Bone marrow (tissue), 2 donors: Measurements from ENCODE around the gene BTRC.

Experiments used
- DNase-seq, 2 donors: peaks; one replicate each; lab custom pipeline; 2025; lab: John Stamatoyannopoulos, UW

The BTRC gene

DNA sequence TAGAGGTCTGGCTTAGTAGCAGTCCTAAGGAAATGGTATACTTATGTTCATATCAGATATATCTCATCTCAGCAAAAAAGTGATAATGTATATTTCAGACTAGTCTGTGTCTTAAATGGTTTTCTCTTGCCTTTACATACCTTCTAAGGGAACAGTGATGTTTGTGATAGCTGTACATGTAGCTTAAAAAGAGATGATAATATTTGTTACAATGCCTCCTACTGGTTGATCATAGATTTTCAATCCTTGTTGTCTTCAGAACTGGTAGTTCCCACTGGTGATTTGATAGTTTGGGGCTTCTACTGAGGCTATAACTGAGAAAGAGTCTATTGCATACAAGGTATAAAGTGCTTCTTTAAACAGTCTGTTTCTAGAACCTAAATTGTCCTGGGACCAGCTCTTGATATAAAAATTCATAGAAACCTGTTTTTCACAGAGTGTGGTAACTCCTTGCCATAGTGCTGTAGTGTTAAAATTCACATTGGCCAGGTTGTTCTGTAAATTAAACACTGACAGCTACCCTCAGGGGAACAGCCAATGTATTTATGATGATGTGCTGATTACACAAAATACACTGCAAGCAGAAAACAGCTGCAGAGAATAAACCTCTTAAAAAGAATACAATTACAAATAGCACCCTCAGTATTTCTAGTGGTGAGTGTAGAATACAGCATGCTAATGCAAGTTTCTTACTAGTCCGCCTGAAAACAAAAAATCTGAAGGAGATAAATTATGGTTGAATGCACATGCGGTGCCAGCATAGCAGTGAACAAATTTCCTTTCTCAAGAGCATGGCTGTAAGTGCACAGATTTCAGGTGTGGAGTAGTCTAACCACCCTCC, 90.3 kb downstream of the BTRC start:
- DNase-seq: peak in 1 of 2 donors; percentile 19

GRCh38 chr10:101446071-101446470, 92.1 kb downstream of the BTRC start:
- no peak for DNase-seq

DNA sequence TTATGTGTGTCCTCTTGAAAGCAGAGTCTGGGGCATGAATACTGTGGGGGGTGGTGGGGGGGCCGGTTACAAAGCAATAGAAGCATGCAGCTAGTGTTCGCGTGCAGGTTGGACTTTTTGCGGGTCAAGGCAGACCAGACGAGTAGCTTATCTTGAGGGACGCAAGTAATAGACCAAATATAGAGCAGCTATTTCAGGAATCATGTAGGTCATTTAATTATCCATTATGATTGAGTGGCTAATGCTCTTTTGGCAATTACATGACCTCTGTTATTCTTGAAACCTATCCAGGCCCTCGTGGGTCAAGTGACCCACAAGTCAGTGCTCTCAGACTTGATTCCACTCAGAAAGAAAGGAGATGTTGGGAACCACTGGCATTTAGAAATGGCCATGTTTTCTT, 93.0 kb downstream of the BTRC start:
- no peak for DNase-seq

DNA sequence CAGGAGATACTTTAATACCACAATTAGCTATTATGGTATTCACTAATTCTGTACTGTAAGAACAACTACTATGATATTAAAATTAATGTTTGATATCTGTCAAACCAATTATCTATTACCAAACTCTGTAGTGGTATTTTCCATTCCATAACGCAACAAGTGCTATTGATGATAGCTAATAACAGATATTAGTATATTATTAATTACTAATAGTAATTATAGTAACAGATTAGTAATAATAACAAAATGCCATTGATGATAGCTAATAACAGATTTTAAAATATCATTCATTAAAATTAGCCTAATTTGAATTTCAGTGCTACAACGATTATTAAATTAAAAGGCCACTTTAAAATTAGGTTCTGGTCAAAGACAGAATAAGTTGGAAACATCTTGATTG, 93.5 kb downstream of the BTRC start:
- DNase-seq: no peak

DNA sequence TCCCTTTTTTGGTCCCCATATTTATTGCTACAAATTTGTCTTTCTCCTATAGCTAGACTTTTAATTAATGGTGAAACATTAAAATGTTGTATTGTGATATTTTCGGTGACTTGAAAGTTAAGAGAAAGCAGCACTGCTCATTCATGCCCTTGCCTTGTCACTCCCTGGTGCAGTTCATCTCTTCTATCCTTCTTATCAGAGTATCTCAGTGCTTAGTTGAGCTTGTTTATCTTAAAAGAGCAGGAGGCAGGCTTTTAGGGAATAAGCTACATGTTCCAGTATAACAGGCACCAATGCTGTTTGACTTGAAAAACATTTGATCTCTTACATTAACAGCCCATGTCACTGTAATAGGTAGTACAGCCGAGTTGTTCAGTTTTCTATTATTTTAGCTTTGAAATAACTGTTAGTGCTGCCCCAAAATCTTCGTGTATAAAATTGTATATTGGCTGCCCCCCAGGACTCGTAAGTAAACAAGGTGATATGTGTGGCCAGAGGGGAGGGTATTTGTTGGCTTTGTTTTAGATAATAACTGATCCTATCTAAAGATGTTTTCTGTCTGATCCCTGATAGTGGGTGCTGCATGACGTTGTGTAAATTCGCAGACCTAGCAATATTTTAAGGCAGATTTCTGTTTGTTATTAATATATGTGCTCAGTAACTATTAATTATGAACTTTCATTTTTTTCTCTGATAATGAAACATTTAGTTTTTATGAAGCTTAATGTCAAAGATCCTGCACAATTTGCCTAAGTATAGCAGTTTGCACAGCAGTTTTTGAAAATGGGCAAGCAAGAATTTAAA, 96.5 kb downstream of the BTRC start:
- DNase-seq: no peak

DNA sequence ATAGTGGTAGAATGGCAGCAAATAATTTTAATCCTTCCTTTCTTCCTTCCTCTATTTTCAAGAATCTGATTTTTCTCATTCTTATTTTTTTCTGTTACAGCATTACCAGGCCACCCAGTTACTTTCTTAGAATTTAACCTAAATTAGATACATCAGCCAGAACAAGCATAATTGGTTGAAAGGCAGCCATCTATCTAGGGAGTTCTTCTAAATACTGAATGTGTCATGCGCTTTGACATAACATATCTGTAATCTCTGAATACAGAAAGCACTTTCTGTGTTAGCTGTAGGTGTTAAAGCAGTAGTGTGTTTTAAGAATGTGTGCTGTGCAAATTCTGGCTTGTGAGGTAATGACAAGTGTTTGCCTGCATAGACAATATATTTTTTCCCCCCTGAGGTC, 97.3 kb downstream of the BTRC start:
- DNase-seq: no peak

- no peak for DNase-seq
These were observed 97.7 kb downstream of the BTRC start for GRCh38 chr10:101451667-101452069.

GRCh38 chr10:101452176-101452575, 98.2 kb downstream of the BTRC start:
- DNase-seq: no peak

GRCh38 chr10:101452593-101452992, 98.6 kb downstream of the BTRC start:
- no peak for DNase-seq

GRCh38 chr10:101453318-101453717, 99.4 kb downstream of the BTRC start:
- DNase-seq: no peak

GRCh38 chr10:101453791-101454718, 100.1 kb downstream of the BTRC start:
- DNase-seq: no peak

- DNase-seq: no peak
These were observed 104.9 kb downstream of the BTRC start for GRCh38 chr10:101458869-101459268.

DNA sequence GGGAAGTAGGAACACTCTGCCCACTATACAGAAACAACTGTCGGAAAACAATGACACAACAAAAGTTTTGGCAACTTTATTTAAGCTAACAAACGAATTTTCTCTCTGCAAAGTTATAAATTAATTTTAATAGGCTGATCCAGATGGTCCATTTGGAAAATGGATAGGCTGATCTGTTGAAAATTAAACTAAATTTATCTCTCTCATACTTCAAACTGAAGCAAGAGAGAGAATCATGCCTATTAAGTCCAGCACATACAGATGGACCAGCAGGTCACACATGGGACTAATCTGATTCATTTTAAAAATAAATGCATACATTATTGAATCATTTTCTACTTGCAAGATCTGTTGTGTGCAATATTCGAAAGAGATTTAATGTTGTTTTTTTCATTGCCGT, 110.1 kb downstream of the BTRC start:
- no peak for DNase-seq

DNA sequence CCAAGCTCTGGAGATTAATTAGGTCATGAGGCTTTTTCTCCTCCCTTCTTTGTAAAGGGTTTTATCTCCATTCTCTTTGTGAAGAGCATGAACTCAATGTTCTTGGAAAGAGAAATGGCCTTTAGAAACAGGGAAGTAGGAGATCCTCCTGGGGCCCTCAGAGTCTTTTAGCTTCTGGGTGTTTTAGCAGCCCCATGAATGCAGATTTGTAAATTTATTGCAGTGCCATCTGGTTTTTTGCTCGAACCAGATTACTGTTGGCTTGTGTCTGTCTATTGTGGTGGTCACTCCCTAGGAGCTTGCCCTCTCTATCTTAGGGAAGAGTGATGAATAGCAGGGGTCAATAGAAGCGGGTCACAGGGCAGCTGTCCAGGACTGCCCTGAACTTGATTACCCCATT, 110.6 kb downstream of the BTRC start:
- DNase-seq: no peak

DNA sequence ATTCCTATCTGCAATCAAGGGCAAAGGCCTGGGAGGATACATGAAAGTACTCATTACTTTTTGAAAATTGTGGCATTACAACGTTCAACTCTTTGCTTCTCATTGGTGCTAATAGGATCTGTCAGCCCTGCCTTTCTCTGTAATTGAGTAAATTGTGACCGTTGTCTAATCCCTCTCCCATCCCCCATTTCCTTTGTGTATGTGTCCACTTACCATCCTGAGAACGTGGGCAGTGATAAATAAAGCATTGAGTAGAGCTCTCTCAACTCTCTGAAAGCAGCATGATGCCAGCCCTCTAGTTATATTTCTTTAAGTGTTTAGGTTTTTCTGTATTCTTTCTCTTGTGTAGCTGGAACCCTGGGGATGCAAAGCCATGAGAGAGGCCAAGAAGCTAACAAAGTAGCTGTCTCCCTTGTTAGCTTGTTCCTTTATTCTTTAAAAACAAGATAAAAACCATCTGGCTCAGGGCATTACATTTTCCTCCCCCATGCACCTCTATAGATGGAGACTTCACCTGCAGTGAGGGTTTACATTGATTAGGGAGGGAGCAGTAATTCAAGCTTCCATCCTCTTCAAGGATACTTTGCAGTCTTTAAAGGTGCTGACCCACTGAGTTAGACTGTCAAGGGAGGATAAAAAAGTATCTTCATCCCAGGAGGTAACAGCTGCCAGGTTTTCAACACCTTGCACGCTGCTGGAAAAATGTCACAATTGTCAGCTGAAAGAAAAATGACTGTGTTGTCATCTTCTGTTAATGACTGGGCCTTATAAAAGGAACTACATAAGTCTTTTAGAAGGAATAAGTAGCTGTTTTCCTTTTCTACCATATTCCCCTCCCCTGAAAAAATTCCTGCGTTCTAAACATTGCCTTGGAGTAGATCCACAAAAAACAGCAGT, 112.3 kb downstream of the BTRC start:
- no peak for DNase-seq

DNA sequence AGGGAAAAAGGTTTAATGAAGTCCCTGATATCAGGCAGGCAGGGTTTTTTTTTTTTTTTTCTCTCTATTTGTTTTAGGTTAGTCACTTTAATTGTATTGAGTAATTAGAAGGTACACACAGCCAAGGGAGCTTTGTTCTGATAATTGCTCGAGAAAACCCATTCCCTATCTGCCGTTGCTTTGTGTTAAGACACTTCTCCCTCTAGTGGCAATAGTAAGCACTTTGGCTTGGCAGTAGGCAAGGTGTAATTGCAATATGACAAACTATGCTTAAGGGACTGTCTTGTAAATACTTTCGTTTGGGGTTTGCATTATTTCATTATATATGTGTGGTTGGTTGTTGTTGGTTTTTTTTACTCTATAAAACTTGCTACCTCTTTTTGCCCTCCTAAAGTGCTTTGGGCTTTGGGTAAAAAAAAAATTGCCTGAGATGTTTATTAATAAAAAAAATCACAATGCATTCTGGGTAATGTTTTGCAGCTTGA, 113.4 kb downstream of the BTRC start:
- peak in 1 of 2 donors; percentile 77 for DNase-seq

DNA sequence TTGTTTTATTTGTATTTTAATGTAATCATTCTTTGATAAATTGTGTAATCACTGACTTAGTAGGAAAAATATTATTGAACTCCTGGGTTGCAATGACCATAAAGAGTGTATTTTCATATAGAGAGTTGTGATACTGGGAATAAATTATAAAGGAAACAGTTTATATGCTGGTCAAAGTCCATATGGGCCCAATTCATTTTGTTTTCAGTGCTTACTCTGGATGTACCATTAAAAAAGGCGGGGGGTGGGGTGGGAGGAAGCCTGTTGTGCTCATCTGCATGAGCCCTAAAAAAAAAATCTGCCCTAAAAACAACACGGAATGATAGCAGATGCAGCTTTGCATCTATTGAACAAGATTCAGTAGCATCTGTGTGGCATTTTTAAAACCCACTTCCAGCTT, 114.2 kb downstream of the BTRC start:
- no peak for DNase-seq

GRCh38 chr10:101476383-101476782, 122.4 kb downstream of the BTRC start:
- no peak for DNase-seq

DNA sequence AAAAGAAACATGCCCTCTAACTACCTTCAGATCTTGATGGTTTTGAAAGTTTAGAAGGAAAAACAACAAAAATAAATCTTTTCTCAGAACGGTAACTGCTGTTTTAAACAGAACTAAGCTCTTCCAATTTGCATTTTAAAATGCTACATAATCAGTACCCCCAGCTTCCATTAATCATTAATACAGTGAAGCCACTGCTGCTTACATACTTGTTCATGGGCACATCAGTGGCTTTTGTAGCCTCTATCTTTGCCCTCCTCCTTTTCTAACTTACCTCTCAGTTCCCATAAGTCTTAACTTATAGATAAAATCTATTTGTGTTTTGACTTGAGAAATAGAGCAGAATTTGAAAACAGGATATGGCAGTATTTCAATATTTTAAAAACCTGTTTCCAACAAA, 125.0 kb downstream of the BTRC start:
- no peak for DNase-seq

DNA sequence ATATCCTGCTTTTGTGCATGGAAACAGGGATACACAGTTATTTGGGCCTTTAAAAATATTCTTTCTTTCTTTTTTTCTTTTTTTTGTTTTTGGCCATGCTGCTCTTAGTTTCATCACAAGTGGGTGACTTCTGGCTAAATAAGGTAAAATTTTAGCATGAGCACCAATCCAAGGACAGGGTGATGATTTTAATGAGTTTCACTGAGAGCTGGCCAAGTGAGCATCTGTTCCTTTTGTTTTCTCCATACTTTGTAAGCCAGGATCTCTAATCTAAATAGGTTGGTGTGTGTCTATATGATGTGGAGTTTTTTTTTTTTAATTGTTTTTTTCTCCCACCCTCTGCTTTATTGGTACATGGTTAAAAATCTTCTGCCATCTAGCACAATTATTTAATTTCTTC, 127.3 kb downstream of the BTRC start:
- DNase-seq: no peak

- no peak for DNase-seq
These were observed 128.6 kb downstream of the BTRC start for GRCh38 chr10:101482568-101482967.
